Sciatic nerve (tissue), 2 donors: ENCODE data around the gene THUMPD1. TPM values are rescaled to one million over a fixed set of nuclear protein-coding genes. Genes with fewer than 3 reads are reported as not detected.
"Not testable (repeated sequence)": the region's sequence is repeated elsewhere in the genome, so short reads cannot be mapped to it uniquely, and the experiment has no call there.

Experiments used
- ATAC-seq: fragments of 200-7000 bp; cut with Tn5 transposase; one replicate; pipeline ENCODE4 v1.9.1; 2020; ENCODE audit warnings: mild to moderate bottlenecking, moderate library complexity
- DNase-seq: peaks from one replicate; pipeline ENCODE4 v3.0.0-alpha.2; 2020; ENCODE audit warnings: low spot score
- intact Hi-C: fragments of 100-400 bp; cut with DNase I; formaldehyde crosslinking; loops from one replicate; pipeline ENCODE4 v1.14.2; 2022
- total RNA-seq: library from RNA; stranded (reverse); fragmentation: NEBNext Ultra II Directional; extraction: Animal tissue kit (Norgen Biotek cat#: 25700); gene quantifications from one replicate; pipeline ENCODE4 v1.2.1, GENCODE V29; 2021
- donor health status: DM: no; HTN: no; CAD: no.
- donor health status: DM: no; HTN: no; CAD: no.

Gene THUMPD1, protein sequence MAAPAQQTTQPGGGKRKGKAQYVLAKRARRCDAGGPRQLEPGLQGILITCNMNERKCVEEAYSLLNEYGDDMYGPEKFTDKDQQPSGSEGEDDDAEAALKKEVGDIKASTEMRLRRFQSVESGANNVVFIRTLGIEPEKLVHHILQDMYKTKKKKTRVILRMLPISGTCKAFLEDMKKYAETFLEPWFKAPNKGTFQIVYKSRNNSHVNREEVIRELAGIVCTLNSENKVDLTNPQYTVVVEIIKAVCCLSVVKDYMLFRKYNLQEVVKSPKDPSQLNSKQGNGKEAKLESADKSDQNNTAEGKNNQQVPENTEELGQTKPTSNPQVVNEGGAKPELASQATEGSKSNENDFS
- 32.1 TPM for total RNA-seq

DNA sequence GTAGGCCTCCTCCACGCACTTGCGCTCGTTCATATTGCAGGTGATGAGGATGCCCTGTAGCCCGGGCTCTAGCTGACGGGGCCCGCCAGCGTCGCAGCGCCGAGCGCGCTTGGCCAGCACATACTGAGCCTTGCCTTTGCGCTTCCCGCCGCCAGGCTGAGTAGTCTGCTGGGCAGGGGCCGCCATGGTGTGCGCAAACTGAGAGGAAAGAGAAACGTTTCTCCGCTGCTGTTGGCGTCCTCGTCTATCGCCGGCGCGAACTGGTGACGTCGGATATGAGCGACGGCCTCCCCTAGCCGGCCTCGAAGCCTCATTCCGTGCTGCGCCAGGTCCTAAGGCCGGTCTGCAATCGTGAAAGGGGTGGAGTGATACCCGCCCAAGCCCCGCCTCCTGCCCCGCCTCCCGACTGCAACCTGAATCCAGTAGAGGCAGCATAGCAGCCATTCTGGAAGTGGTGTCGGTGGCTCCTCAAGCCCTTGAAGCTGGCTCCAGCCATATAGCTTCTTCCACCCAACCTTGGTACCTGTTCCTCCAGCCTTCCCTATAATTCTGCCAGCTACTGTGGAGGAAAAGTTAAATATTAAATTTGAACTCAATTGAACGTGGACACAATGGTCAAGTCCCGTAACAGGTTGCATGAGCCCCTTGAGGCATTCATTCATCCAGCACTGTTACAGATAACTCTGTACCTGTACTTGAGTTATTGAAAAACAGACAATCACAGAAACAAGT, at the start of gene THUMPD1:
Gene THUMPD1 (minus strand): TSS at position 265 of the 732 bp plus-strand sequence. CDS start 79 bp downstream, at position 186.
- peak; percentile 99 for ATAC-seq
- intact Hi-C loops: no loop called here
- DNase-seq: peak; percentile 97

DNA sequence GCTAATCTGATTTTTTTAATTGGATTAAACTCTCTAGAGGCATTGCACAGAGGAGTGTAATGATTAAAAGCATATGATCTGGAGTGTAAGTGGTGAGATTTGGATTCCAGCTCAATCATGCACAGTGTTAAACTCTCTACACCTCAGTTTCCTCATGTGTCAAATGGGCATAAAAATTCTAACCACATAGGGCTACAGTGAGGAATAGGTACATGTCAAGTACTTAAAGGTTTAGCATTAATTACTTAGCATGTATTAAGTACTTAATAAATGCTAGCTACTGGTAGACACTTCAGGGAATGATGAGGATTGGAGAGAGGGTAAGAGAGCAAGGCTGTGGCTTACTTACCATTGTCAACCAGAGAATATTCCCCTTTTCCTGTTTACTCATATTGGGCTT, 47.5 kb upstream of the THUMPD1 start:
- DNase-seq: no peak
- no peak for ATAC-seq
- intact Hi-C loops: no loop called here

DNA sequence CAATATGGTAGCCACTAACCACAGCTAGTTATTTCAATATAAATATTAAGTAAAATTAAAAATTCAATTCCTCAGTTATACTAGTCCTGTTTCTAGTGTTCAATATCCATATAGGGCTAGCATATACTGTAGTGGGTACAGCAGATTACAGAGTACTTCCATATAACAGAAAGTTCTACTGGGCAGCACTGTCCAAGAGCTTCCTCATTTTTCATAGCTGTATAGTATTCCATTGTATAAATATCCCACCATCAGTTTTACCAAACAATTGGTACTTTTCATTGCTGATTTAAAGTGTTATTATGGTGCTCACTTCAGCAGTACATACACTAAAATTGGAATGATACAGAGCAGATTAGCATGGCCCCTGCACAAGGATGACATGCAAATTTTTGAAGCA, 42.6 kb upstream of the THUMPD1 start:
- DNase-seq: no peak
- intact Hi-C loops: no loop called here
- no peak for ATAC-seq

DNA sequence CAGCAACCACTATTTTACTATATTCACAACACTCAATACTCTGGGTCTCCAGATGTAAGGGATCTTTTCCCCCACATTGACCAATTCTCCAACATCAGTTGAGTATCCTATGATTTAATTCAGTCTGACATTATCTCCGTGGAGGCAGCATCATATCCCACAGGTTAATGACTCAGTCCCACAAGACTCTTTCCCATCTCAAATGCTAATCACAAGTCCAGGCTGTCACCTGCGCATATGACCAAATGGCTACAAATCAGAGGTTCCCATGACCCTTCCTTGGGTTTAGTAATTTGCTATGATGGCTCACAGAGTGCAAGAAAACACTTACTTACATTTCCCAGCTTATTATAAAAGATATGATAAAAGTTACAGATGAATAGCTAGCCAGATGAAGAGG, 40.9 kb upstream of the THUMPD1 start:
- ATAC-seq (no peak), DNase-seq (no peak)
- intact Hi-C loops: no loop called here

DNA sequence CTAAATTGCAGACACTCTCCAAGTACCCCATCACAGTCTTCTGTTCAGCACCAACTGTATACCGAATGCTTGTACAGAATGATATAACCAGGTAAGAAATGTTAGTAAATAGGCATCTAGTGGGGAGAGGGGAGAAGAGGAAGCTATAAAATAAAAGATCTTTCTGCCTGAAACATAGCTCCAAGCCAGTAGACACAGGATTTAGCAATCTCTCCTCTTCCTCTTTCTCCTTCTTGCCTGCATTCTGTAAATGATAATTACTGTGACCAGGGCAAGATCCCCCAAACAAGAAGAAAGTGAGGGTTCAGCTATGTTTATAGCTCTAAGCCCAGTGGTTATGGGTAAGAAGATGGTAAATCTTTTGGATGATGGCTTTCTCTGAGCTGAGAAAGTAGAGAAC, 40.1 kb upstream of the THUMPD1 start:
- intact Hi-C loops: no loop called here
- no peak for DNase-seq
- ATAC-seq: no peak

DNA sequence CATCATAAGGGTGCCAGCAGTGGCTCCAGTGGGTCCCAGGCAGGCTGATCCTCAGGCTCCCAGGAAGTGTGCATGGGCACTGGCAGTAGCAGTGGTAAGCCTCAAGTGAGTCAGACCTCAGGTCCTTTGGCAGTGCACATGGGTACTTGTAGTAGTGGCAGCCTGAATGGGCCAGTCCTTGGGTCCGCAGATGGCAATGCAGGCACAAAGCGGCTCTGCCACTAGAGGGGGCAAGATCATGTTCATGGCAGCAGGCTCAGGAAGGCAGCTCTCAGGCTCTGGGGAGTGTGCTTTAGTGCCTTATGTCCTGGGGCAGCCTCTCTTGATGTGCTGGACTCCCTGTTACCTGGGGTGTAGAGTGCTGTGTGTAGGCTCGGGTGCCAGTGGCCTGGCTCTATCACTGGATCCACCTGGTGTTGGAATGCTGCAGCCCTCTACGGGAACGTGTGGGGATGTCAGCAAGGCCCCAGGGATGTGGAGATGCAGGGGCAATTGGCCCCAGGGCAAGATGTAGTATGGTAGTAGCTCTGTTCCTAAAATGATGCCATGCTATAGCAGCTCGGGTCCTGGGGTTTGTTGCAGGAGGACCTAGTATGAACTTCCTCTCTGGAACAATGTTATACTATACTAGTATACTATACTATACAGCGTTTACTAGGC, 33.2 kb upstream of the THUMPD1 start:
- peak; percentile 62 for DNase-seq

DNA sequence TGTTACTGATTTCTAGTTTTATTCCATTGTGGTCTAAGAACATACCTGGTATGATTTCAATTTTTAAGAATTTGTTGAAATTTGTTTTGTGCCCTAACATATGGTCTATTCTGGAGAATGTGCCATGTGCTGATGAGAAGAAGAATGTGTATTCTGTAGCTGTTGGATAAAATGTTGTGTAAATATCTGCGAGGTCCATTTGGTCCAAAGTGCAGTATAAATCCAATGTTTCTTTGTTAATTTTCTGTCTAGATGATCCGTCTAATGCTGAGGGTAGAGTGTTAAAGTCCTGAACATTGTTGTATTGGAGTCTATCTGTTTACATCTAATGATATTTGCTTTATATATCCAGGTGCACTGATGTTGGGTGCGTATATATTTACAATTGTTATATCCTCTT, 32.1 kb upstream of the THUMPD1 start:
- intact Hi-C loops: no loop called here
- DNase-seq: no peak
- no peak for ATAC-seq

More for the DNA sequence above, 33.2 kb upstream of the THUMPD1 start:
- intact Hi-C loops: no loop called here
- no peak for ATAC-seq

DNA sequence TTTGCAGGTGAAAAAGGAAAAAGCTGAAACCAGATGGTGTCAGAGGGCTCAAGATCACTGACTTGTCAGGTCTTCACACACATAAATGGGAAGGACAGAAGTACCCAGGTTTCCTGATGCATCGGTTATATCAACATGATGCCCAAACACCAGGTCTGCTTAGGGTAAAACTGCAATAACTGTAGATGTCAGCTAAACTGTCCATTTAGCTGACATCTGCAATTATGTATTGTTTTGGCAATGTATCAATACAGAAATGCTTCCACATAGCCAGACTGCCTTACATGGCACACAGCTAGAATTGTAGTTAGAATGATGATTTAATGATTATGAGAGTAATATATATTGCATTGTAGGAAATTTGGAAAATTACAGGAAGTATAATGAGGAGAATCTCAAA, 27.2 kb upstream of the THUMPD1 start:
- intact Hi-C loops: no loop called here
- ATAC-seq (no peak), DNase-seq (no peak)

DNA sequence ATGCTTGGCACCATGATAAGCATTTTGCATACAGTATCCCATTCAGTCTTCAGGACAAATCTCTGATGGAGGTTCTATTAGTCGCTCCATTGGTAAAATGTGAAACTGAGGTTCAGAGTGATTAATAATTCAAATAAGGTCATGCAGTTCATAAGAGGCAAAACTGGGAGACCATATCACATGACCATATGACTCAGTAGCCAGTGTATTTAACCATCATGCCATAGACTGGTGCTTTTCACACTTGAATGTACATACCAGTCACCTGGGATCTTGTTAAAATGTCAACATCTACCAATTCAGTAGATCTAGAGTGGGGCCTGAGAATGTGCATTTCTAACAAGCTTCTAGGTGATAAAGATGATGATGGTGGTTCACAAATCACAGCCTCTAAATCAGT, 26.5 kb upstream of the THUMPD1 start:
- no peak for ATAC-seq
- no peak for DNase-seq
- intact Hi-C loops: no loop called here

DNA sequence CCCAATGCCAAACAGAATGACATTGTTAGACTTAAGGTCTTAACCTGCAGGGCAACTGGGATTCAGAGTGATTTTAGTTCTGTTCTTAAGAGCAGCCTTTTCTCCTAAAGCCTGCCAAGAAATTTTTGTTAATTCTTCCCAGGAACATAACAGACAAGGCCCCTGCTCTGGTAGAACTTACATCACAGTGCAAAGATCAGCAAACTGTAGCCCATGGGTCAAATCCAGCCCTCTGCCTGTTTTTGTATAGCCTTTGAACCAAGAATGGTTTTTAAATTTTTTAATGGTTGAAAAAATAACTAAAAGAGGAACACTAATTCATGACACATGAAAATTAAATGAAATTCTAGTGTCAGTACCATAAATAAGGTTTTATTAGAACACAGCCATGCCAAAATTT, 26.0 kb upstream of the THUMPD1 start:
- DNase-seq (no peak), ATAC-seq (no peak)
- intact Hi-C loops: no loop called here

DNA sequence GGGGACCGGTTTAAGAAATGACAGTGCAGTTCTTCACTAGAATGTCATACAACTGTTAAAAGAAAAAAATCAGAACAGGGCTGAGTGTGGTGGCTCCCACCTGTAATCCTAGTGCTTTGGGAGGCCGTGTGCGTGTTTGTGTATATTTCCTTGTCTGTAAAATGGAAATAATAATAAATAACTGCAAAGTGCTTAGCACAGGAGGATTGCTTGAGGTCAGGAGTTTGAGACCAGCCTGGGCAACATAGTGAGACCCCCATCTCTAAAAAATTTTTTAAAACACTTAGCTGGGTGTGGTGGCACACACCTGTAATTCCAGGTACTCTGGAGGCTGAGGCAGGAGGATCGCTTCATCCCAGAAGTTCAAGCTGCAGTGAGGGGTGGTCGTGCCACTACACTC, 24.7 kb upstream of the THUMPD1 start:
- ATAC-seq (no peak), DNase-seq (no peak)
- intact Hi-C loops: no loop called here

DNA sequence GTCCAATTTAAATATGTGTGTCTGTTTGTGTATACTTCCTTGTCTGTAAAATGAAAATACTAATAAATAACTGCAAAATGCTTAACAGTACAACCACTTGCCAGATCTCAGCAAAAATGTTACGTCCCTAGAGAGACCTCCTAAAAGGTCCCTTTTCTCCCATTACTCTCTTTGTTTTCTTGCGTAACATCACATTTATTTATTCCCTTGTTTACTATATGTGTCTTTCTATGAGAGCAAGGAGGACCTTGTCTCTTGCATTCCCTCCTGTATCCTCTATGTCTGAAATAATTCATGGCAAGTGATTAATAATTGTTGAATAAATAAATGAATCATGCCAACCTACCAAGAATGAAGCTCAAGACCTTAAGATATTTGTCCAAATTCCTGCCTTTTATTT, 24.1 kb upstream of the THUMPD1 start:
- intact Hi-C loops: no loop called here
- ATAC-seq (no peak), DNase-seq (no peak)

DNA sequence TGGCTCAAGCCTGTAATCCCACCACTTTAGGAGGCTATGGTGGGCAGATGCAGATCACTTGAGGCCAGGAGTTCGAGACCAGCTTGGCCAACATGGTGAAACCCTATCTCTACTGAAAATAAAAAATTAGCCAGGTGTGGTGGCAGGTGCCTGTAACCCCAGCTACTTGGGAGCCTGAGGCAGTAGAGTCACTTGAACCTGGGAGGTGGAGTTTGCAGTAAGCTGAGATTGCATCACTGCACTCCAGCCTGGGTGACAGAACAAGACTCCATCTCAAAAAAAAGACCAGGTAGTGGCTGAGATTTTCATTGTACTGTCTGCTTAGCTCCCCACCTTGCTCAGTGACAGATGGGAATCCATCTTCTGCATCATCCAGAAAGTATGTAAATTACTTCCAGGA, 22.8 kb upstream of the THUMPD1 start:
- DNase-seq, ATAC-seq: not testable (repeated sequence)

DNA sequence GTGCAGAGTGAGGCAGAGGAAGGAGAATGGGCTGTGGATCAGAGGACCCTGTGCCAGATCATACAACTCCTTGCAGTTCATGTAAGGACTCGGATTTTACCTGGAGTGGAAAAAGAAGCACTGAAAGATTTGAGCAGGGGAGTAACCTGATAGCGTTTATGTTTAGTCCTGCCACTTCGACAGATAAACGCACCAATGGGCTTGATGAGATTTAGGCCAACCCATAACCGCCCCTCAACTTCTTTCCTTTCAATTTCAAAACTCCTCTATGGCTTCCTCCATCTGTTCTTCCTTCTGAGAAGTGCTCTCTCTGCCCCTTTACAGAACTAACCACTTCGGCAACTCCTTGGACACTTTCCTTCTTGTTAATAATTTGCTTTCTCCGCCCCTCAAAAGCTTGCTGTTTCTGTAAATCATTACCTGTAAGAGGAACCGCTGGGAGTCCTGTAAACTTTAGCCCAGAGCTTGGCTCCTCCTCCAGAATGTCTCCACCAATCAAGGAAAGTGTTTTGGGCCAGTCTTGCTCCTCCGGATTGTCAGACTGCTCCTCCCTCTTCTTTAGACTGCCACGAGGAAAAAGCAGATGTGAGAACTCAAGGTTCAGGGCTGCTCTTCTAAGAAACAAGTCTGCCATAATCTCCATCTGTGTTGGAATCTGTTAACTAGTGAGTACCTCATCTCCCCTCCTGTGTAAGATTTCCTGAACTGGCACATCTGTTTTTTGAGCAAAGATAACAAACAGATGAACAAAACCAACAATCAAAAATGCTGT, 22.0 kb upstream of the THUMPD1 start, which contains the start of gene ACSM3:
Gene ACSM3 (plus strand): TSS at position 554 of the 772 bp plus-strand sequence. CDS start 6,021 bp downstream, outside the sequence.
- no peak for DNase-seq
- ATAC-seq: peak; percentile 97
- intact Hi-C loops: no loop called here

More for the DNA sequence above, 22.8 kb upstream of the THUMPD1 start:
- intact Hi-C loops: not testable (repeated sequence)

DNA sequence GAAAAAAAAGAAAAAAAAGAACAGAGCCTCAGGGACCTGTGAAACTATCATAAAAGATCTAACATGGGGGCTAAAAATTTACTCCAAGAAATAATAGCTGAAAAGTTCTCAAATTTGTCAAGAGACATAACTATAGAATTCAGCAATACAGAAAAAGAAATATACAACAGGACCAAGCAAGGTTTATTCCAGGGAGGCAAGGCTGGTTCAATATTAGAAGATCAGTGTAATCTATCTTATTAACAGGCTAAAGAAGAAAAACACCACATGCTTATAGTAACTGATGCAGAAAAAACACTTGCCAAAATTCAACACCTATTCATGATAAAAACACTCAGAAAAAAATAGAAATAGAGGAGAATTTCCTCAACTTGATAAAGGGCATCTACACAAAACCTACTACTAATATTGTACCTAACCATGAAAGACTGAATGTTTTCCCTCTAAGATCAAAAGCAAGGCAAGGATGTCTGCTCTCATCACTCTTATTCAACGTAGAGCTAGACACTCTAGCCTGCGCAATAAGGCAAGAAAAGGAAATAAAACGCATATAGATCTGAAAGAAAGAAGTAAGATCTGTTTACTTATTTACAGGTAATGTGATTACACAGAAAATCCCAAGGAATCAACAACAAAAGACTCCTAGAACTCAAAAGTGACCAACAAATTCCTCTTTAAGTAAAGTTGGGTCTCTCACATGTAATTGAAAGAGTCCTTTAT, 20.9 kb upstream of the THUMPD1 start:
- intact Hi-C loops: no loop called here
- DNase-seq (no peak), ATAC-seq (no peak)

DNA sequence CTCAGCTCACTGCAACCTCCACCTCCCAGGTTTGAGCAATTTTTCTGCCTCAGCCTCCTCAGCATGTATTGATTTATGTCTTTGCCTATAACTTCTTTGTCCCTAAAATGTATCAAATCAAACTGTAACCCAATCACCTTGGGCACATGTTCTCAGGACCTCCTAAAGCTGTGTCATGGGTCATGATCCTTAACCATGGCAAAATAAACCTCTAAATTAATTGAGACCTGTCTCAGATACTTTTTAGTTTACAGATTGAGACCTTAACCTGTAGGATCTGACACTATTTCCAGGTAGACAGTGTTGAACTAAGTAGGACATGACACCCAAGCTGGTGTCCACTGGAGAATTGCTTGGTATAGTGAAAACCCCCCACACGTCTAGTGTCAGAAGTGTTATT, 19.6 kb upstream of the THUMPD1 start:
- intact Hi-C loops: no loop called here
- DNase-seq (no peak), ATAC-seq (no peak)

DNA sequence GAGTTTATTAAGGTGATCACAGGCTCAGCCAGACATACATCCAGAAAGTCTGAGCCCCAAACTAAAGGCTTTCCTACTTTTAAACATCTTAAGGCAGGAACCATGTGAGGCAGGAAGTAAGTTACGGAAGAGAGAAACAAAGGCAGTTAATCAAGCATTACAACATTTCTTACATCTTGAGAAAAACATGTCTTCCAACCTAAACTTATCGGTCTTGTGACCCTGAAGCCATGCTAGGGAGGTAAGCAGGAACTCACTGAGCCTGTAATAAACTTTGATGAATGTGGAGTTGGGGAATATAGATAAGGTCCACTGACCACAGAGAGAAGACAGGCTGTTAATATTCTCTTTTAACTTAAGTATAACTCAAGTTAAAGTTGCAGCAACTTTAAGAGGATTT, 18.7 kb upstream of the THUMPD1 start:
- DNase-seq (no peak), ATAC-seq (no peak)
- intact Hi-C loops: no loop called here

DNA sequence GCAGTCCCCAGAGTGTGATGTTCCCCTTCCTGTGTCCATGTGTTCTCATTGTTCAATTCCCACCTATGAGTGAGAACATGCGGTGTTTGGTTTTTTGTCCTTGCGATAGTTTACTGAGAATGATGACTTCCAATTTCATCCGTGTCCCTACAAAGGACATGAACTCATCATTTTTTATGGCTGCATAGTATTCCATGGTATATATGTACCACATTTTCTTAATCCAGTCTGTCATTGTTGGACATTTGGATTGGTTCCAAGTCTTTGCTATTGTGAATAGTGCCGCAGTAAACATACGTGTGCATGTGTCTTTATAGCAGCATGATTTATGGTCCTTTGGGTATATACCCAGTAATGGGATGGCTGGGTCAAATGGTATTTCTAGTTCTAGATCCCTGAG, 14.2 kb upstream of the THUMPD1 start:
- ATAC-seq, DNase-seq, intact Hi-C loops: not testable (repeated sequence)

DNA sequence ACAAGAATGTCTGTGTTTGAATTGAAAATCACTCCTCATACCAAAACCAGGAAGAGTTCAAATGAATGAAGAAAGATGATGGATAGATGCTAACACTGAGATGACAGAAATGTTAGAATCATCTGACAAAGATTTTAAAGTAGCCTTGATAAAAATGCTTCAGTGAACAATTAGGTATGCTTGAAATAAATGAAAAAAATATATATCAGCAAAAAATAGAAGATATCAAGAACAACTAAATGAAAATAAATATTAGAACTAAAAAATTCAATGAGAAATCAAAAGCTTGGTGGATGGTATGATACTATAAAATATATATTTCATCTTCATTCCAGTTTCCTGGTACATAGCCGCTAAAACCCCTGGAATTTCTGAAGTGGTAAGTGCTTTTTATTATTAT, 13.6 kb upstream of the THUMPD1 start:
- intact Hi-C loops: no loop called here
- DNase-seq (no peak), ATAC-seq (no peak)
